Measurements from ENCODE around the gene RSPO4. TPM values are rescaled to one million over a fixed set of nuclear protein-coding genes. Genes with fewer than 3 reads are reported as not detected.
A peak's percentile ranks its signal among the peaks of the same experiment; 100 is the strongest.

Gene RSPO4
- total and polyA plus RNA-seq, 2 of the 8 experiments (the other 6 are each of a cell fraction or from before 2014, with no cell fraction given), result 3.4 to 6.4 TPM

DNA sequence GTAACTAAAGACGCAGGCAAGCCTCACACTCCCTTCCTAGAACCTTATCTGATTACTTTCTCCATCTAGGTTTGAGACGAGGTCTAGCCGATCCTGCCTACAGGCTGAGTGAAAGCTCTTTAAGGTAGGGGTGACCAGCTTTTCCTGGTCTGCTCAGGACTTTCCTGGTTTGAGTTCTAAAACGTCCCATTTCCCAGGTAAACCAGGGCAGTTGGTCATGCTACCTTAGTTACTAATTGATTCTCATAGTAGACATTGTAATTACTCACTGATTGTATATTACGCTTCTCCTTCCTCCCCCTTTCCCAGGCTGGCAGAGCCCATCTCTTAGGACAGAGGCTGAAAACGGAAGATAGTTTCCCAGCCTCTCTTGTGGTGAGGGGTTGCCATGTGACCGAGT, 27.9 kb upstream of the RSPO4 start:
- POLR2A ChIA-PET (ENCODE audit: partially characterized antibody), result interaction anchor here (0.6 kb wide), 1 partner anchor 10 kb away, joined by 4 read pairs; no protein-coding TSS in a partner anchor
- no peak overlapping the region for H4K8ac ChIP-seq (ENCODE audit: extremely low read depth, insufficient read depth, low read length)
- no peak overlapping the region for H2BK20ac ChIP-seq (ENCODE audit: low read length)
- H3K79me2 ChIP-seq (ENCODE audit: control insufficient read depth in 1 of 2, insufficient read depth in 2 of 2, low read length in 2 of 2), result no peaks in the 10 kb centered on the region
- no peak overlapping the region for H3K14ac ChIP-seq (ENCODE audit: insufficient read length)
- H4K20me1 ChIP-seq (replicated peaks in 1 of 2; ENCODE audit: control insufficient read depth in 1 of 2, insufficient read depth in 2 of 2, low read length in 2 of 2), result no peaks in the 10 kb centered on the region
- H2BK120ac ChIP-seq (replicated peaks; ENCODE audit: low read depth, low read length), result no peak overlapping the region
- H2AK5ac ChIP-seq (ENCODE audit: low read depth, low read length), result no peak overlapping the region
- H3K4me3 ChIP-seq (ENCODE audit: extremely low read depth in 1 of 4, insufficient read depth in 2 of 4, low read depth in 3 of 4, low read length in 4 of 4), result no peak overlapping the region
- H4K91ac ChIP-seq (replicated peaks; ENCODE audit: insufficient read length, low read length), result no peak overlapping the region
- H2AFZ ChIP-seq (ENCODE audit: low read length), result 0 out of 2 replicates have a peak overlapping the region, but pooled peaks have one; percentile 52
- CTCF ChIA-PET (ENCODE audit: partially characterized antibody), result interaction anchor here (0.8 to 1.9 kb wide), 2 partner anchors 73 to 79 kb away, joined by 3 to 5 read pairs; no protein-coding TSS in a partner anchor
- no peak overlapping the region for H2BK15ac ChIP-seq (ENCODE audit: low read length)
- H2BK12ac ChIP-seq (ENCODE audit: low read depth, low read length), result no peak overlapping the region
- no peak overlapping the region for H3K56ac ChIP-seq (replicated peaks; ENCODE audit: insufficient read length, low read depth, low read length)
- H3K4me2 ChIP-seq (ENCODE audit: insufficient read depth in 1 of 2, low read depth in 2 of 2, low read length in 2 of 2), result no peak overlapping the region
- no peak overlapping the region for H3K18ac ChIP-seq (ENCODE audit: extremely low read depth, low read length)
- H3K27me3 ChIP-seq (replicated peaks in 1 of 4; ENCODE audit: control insufficient read depth in 3 of 4, extremely low read depth in 1 of 4, insufficient read depth in 3 of 4, low read length in 3 of 4), result no peaks in the 10 kb centered on the region; a peak in 1 of 7 replicates
- H4K5ac ChIP-seq (ENCODE audit: insufficient read length, low read depth, low read length), result no peak overlapping the region
- H2BK5ac ChIP-seq (ENCODE audit: low read depth, low read length), result no peak overlapping the region
- H3K23ac ChIP-seq (ENCODE audit: insufficient read length), result no peak overlapping the region
- H3K36me3 ChIP-seq (ENCODE audit: control insufficient read depth in 2 of 4, insufficient read depth in 4 of 4, low read length in 3 of 4), result no peaks in the 10 kb centered on the region
- DNase-seq (ENCODE audit: low read depth in 1 of 2, low spot score in 2 of 2), result no peak
- H3K9ac ChIP-seq (replicated peaks in 1 of 4; ENCODE audit: extremely low read depth in 1 of 4, low read depth in 3 of 4, low read length in 3 of 4), result no peak overlapping the region
- no peak overlapping the region for H3K4ac ChIP-seq (replicated peaks; ENCODE audit: insufficient read length, low read depth, low read length)
- 84% methylated on average over 7 of the region's 7 CpGs; no CpG with 5 or more reads in 1 of the 2 experiments for WGBS, 2 experiments (ENCODE audit: extremely low coverage in 1 of 2, insufficient coverage in 1 of 2, insufficient read length in 1 of 2, insufficient replicate concordance in 2 of 2, low coverage in 1 of 2, low lambda C conversion rate in 2 of 2, missing lambda C conversion rate in 1 of 2)
- H3K79me1 ChIP-seq (ENCODE audit: low read depth, low read length), result no peaks in the 10 kb centered on the region
- no peak overlapping the region for H3K27ac ChIP-seq (ENCODE audit: low read depth, low read length)
- H3K9me3 ChIP-seq (ENCODE audit: insufficient read depth in 2 of 2, low read depth in 1 of 2, low read length in 1 of 2), result no peaks in the 10 kb centered on the region
- H3K23me2 ChIP-seq (ENCODE audit: low read depth, low read length), result no peaks in the 10 kb centered on the region
- no peak for FAIRE-seq
- no peaks in the 10 kb centered on the region for H3K4me1 ChIP-seq (replicated peaks in 1 of 4; ENCODE audit: control insufficient read depth in 3 of 4, insufficient read depth in 4 of 4, low read length in 3 of 4)
- TF ChIP-seq BCL11A (IDR thresholded peaks at IDR 0.05; ENCODE audit: low read depth in 2 of 2, low read length in 2 of 2) (no peak), RNF2 (IDR thresholded peaks at IDR 0.05; ENCODE audit: borderline replicate concordance, low read depth, low read length, missing control alignments, poor library complexity, severe bottlenecking) (no peak), CBX8 (IDR thresholded peaks at IDR 0.05; ENCODE audit: borderline replicate concordance, low read depth, low read length) (no peak), YY1 (IDR thresholded peaks at IDR 0.05; ENCODE audit: low read depth, low read length) (no peak), CTBP2 (IDR thresholded peaks at IDR 0.05; ENCODE audit: borderline replicate concordance, insufficient read depth, insufficient read length, low read length) (no peak), POLR2AphosphoS5 (IDR thresholded peaks at IDR 0.05; ENCODE audit: low read depth, low read length) (no peak), PHF8 (conservative IDR thresholded peaks at IDR 0.05; ENCODE audit: low read depth, low read length) (no peak), FOSL1 (IDR thresholded peaks at IDR 0.05; ENCODE audit: insufficient read depth, low read depth, low read length) (no peak), SP1 (IDR thresholded peaks at IDR 0.05; ENCODE audit: low read depth, low read length) (no peak), CHD2 (IDR thresholded peaks at IDR 0.05; ENCODE audit: low read length) (no peak), BRCA1 (IDR thresholded peaks at IDR 0.05; ENCODE audit: low read depth, low read length) (no peak), JUND (IDR thresholded peaks at IDR 0.05; ENCODE audit: low read length) (no peak), CREB1 (IDR thresholded peaks at IDR 0.05) (no peak), TEAD4 (IDR thresholded peaks at IDR 0.05; ENCODE audit: low read depth, low read length) (no peak)
- TF ChIP-seq, protein P1, sequence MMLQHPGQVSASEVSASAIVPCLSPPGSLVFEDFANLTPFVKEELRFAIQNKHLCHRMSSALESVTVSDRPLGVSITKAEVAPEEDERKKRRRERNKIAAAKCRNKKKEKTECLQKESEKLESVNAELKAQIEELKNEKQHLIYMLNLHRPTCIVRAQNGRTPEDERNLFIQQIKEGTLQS (IDR thresholded peaks at IDR 0.05; ENCODE audit: insufficient read depth, low read depth, low read length), result no peak

Measured in H1 (cell line).